Stimulated activated CD4-positive, alpha-beta T cell treated with anti-CD3 and anti-CD28 coated beads, Interleukin-15, amount 100 ng/mL, for 24 hours (primary cell): ENCODE measurements around the gene SMIM22.

ENCODE experiments used
- DNase-seq: peaks from one replicate; pipeline ENCODE4 v3.0.0-alpha.2; 2020

SMIM22 gene

DNA sequence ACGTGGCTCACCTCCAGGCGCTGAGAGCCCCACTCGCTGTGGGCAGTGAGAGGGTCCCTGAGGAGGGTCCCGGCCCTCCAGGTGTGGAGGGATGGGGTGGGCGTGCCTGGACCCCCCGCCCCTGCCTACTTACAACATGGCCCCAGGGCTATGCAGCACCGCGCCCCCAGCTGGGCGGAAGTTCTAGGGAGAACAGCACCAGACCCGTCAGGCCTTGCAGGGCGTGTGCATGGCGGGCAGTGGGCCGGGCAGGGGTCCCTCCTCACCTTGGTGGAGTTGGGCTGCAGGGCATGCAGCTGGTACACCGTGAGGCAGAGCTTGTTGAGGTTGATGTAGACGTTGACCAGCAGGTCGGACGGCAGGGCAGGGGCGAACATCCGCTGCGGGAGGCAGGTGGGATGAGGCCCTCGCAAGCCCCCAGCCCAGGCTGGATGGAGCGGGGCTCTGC, 2.7 kb downstream of the SMIM22 start:
- no peak for DNase-seq

DNA sequence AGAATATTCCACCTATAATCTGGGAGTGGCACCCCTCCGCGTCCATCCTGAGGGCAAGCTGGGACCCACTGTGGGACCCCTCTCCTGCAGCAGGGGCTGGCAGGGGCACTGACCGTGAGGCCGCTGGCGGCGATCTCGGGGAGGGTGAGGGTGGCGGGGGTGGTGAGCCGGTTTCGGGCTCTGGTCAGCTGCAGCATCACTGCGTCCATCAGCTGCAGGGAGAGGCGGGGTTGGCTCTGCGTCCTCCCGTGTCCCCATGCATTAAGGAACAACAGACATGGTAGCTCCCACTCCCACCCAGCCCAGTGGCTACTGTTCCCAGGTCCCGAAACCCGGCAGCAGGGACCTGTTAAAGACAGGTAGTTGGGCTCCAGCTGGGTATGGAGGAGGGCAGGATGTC, 3.3 kb downstream of the SMIM22 start:
- DNase-seq: no peak

DNA sequence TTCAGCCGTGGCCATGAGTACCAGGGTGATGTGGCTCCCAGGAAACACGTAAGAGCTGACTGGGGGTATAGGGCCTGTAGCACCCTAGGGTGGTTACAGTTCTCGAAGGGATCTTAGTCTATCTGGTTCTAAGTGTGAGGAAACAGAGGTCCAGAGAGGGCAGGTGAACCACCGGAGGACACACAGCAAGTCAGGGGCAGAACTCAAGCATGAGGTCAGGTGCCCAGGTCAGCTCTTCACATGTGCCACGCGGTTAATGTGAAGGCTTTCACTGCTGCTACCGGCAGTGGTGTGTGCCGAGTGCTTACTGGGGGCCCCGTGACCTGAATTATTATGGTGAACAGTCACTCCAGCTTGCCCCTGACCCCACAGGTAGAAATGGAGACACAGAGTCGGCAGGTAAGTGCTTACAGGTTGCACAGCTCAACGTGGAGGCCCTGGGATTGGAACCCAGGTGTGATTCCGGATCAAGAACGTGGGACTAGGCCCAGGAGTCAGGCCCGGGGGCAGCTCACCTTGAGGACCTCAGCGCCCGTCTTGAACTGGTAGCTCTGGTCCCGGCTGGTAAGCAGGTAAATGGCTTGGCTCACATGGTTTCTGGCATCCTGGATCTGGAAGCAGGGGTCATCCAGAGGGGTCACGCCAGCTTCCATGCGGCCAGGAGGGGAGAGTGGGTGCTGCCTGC, 4.1 kb downstream of the SMIM22 start:
- DNase-seq: no peak

DNA sequence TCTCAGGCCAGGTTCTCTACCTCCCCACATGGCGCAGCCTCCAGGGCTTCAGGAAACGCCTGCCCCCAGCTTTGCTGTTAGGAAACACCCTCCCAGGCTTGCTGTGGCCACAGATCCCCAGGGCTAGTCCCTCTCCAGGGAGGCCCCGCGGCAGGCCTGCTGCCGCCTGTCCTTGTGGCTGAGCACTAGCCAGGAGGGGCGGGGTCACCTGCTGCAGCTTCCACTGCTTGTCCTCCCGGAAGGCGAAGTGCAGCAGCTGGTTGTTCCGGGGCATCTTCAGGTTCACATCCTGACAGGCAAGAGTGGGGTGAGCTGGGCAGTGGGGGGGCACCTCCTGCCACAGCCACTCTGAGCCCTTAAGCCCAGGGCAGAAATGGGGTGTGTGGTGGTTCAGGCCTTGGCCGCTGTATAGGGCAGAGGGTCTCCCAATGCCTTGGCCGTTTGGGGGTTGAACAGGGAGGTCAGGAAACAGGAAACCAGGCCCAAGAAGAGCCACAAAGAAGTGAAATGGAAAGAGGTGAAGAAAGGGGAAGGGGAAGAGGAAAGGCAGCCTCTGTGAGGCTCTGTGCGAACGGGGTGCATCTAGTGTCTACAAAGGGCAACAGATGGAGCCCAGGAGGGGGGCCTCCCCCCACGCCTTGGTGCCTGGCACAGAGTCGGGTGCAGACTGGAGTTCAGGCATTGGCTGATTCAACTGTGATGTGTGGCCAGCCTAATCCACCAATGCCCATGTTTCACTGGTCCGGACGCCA, 5.3 kb downstream of the SMIM22 start:
- no peak for DNase-seq

DNA sequence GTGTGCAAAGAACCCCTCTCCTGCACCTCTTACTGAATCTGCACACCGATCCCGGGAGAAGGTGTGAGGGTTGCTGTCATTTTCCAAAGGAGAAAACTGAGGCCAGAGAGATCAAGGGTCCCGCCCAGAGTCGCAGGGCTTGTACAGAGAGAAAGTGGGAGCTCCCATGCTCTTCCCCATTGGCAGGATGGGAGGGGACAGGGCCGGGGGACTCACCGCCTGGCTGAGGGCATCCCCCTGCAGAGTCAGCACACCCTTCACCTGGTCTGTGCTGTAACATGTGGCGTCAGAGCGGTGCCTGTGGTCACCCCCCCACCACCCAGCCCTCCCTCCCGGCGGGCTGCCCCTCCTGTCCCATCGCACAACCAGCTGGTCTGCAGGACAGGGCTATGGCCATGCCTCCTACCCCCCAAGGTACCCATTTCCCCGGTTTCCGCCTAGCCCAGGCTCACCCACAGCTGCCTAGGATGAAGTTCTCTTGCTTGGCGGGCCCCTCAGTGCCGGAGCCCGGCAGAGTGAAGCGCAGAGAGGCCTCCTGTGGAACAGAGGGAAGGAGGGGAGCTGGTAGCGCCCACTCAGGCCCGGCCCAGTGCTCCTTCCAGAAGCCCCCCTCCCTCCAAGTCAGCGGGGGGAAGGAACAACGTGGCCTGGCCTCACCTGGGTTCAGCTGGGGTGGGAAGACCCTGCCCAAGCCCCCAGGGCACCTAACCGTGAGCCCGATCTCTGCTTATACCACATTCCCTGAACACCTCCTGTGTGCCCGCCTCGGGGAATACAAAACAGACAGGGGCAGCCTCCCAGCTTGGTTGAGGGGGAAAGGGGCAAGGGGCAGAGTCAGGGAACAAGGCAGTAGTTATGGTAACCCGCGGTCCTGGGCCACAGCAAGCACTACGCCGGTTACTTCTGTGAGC, 6.1 kb downstream of the SMIM22 start:
- DNase-seq: no peak

DNA sequence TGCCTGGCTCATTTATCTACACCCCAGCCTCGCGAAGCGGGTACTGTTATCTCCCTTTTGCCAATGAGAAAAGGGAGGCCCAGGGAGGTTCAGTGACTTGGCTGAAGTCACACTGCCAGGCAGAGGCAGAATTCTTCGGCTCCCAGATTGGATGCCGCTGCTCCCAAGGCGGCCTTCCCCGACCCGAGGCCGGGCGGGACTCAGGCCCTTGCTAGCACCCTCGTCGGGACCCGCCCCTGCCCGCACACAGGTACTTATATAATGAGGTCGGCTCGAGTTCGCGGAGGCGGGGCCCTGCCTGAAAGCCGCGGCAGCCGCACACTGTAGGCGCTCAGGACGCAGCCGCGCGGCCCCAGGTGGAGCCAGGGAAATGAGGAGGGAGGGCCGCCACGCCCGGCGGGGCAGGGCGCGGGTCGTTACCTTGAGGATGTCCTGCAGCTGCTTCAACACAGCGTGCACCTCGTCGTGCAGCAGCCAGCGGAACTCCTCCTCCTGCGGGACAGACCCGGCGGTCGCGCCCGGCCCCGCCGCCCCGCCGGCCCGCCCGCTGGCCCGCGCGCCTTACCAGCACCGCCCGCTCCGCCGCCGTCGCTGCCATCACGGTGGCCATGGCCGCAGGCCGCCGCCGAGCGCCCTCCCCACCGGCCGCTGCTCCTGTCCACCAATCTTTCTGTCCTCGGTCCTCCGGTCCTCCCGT, 6.9 kb downstream of the SMIM22 start, which contains the start of gene ROGDI:
Gene ROGDI (minus strand): TSS at position 672 of the 697 bp plus-strand sequence. CDS start 62 bp downstream, at position 610.
- DNase-seq: peak; percentile 86

DNA sequence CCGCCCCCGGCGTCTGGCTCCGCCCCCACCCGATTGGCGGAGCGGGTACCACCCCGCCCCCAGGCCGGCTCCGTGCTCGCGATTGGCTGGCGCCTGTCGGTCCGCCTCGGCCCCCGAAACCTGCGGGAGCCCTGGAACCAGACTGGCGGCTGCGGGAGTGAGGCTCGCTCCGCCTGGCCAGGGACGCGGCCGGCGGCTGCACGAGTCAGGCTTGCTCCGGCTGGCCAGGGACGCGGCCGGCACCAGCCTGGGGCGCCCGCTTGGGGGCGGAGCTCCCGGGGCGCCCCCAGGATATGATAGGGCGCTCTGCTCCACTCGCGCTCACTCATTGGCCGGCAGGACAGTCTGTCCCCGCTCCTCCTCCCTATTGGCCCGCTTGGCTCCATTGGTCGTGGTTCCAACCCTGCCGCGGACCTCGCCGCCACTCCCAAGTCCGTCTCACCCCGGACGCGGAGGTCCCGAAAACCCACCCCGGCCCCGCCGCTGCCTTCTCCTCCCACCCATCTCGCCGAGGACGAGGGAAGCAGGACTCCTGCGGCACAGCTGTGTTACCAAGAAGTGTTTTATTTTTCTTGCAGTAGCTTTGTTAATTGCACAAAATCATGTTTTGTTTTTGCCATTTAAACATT, 7.6 kb downstream of the SMIM22 start:
- DNase-seq: peak; percentile 94

DNA sequence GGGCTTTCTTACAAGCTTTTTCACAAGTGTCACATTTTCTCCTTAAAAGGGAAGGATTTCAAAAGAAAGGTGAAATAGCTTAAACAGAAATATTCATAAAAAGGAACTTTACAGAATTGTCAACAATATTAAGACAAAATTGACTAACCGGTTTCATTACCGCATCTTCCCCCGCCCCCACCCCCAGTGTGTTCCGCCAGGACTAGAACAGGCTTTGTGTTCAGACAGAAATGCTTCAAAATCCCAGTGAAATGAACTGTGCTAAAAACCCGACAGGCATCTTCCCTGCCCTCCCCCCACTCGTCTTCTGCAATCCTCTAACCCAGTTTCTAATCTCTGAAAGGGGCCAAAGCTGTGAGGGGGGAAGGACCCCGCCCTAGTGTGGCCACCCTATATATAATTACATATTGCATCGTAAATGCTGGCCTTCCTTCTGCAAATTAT, 8.3 kb downstream of the SMIM22 start:
- DNase-seq: no peak

DNA sequence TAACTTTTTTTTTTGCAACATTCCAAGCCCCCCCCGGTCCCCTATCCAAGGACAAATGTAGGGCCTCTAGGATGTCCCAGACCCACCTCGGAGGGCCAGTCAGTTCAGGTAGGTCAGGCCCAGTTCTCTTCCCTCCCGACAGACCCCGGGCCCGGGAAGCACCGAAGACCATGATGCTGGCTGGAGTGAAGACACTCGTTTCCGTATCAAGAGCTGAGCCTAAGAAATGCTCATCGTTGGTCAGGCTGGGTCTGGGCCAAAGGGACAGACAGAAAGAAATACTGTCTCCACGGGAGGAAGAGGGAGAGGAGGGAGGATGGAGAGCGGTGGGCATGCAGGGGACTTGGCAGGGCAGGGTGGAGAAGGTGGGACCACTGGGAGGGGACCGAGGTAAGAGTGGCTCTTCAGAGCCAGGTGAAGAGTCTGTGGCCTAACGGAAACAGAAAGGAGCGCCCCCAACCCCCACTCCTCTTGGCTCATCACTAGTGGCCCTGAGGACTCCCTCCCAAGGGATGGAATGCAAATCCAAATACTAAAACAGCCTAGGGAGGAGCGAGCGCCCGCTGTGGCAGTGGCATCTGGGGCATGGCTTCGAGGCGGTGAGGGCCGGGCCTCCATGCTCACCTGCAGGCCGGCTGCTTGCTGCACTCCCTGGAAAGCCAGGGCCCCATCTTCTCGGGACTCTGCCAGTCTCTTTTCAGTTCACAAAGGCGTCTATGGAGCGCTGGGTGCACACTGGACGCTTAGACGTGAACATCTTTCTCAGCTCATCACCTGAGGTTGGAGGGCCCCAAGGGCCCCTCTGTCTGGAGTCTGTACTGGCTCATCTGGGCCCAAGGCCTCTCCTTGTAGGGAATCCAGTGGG, 9.0 kb downstream of the SMIM22 start:
- DNase-seq: no peak

DNA sequence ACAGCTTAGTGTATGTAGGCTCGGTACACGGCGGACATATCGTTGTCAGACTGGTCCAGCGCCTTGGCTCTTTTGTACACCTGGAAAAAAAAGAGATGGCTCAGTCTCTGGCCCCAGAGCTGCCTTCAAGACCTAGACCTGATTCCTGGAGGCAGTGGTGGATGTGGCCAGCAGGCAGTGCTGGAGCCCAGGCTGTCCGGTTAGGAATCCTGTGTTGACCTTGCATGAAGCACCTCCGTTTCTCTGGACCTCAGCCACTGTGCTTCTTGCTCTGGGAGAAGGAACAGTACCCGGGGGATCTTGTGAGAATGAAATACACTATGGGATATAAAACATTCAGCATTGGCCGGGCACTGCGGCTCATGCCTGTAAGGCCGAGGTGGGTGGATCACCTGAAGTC, 10.1 kb downstream of the SMIM22 start:
- no peak for DNase-seq

DNA sequence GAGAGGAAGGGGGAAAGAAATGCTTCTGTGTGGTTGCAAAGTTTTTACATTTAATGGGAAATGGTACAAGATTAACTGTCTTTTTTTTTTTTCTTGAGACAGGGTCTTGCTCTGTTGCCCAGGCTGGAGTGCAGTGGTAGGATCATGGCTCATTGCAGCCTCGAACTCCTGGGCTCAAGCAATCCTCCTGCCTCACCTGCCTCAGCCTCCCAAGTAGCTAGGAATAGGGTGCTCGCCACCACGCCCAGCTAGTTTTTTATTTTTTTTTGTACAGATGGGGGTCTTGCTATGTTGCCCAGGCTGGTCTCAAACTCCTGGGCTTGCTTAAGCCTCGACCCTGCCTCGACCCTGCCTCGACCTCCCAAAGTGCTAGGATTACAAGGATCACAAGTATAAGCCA, 11.1 kb downstream of the SMIM22 start:
- DNase-seq: no peak

DNA sequence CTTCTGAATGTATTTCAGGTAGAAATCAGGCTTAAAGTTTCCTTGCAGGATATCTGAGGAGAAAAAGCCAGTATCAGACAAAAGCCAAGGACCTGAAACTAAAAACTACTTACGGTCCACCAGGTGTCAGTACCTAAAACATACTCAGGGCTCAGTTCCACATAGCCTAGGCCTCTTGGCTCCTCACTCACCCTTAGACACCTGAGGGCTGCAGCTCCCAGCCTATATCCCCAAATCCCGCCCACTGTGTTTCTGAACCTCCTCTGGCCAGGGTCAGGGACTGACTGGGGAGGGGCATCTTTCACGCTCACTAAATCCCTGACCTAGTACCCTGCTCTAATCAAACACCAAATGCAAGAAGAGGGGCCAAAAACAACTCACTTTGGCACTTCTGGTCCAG, 16.1 kb downstream of the SMIM22 start:
- DNase-seq: no peak

DNA sequence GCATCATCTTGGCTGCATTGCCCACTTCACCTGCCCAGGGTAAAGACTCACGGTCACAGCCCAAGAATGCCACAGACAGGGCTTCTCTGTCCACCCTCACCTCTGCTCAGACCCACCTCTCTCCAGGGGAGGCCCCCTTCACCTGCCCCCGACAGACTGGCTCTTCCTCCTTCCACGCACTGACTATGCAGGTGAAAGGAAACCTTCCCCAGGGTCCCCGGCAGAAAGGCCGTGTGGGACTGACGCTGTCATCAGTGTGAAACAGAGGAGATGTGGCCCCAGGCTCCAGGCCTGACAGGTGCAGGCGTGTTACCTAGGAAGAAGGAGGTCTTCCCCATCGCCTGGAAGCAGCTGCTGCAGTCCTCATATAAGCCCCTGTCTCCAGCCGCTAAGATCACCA, 16.6 kb downstream of the SMIM22 start:
- DNase-seq: no peak

DNA sequence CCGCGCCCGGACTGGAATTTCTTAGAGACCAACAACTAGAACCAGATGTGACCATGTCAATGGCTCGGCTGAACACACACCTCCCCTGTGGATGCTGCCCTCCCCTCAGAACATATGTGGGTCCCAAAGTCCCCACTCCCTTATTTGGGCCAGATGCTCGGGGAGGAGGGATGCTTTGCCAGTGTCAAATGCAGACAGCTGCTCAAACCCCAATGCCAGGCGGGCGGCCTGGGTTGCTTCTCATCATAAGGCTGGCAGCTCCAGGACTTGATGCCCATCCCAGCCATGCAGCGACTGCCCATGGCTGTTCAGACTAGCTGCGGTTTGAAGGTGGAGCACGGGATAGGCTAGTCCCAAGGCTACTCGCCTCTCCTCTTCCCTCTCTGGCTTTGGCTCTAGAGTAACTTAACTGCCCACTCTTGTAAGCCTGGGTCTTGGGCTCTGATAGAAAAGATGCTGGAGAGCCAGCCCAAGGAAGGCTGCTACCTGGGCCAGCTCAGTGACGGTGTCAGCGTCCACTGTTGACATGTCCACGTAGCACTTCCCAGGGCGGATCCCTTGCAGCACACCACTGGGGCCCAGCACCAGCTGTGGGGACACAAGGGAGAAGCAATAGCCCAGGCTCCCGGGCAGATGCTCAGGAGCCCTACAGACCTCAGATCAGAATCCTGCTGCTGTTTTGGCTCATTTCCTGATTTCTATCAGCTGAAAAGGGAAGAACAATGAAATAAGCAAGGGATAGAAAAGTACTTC, 18.3 kb downstream of the SMIM22 start:
- DNase-seq: no peak

DNA sequence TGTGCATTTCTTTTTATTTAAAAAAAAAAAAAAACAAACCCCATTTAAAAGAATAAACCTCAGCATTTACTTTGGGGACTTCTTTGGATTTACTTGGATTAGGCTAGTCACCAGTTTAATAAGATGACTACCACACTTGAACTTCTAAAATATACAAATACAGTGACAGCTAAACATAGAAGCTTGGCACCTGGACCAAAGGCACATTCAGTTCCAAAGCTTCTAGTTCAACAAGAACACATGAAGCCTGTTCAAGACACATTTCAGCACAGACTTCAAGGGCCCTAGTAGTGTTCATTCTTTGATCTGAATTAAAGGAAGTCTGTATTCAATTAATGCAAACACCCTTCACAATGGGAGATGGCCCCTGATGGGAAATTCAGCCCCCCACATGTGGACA, 18.9 kb downstream of the SMIM22 start:
- no peak for DNase-seq

DNA sequence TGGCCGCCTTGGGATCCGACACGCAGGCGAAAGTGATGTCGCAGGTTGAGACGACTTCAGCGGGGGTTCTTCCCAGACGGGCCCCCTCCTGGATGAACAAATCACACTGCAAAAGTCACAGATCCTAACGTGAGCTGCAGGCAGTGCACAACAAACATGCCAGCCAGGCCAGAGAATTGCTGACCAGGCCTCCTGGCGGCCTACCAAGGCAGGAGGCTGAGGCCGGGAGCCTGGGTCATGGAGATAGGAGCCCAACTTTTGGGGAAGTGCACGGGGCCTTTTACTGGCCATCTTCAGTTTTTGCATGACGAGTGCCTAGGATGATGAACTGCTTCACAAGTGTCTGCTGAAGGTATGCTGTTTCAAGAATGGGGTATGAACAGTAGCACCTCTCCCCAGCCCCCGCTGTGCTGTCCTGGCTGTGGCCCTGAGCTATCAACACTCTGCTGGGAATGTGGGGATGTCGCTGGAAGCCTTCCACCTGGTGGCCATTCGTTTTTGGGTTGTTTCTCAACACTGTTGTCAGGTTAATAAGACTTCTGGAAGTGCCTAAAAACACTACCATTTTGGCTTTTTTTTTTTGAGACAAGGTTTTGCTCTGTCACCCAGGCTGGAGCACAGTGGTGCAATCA, 19.5 kb downstream of the SMIM22 start:
- DNase-seq: no peak

DNA sequence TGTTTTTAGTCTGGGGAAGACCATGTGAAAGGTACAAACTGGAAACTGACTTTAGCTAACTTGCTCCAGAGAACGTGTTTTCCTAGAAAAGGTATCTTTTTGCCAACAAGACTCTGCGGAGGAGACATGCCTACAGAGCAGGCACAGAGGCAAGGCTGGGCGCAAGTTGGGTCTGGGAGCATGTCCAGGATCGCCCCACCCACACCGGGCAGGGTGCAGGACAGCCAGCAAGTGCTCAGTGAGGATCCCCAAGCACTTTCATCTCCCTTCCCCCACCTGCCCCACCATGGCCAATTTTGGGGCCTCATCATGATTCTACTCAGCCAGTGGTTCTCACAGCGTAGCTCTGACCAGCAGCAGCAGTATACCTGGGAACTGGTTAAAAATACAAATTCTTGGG, 25.5 kb downstream of the SMIM22 start:
- no peak for DNase-seq

DNA sequence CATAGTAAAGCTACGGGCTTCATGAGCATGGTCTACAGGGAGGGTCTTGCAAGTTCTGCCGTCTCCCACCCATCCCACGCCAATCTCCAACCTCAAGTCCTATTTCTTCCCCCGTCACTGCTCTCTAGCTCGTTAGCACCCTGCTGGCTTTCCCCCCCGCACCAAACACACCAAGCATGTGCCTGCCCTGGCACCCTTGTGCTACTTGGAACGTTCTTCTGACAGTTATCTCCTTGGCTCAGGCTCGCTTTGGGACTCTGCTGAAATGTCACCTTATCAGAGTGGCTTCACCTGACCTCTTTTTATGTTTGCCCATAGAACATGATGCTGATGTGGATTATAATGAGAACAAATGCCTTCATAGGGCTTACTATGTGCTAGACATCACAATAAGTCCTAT, 30.0 kb downstream of the SMIM22 start:
- DNase-seq: no peak

DNA sequence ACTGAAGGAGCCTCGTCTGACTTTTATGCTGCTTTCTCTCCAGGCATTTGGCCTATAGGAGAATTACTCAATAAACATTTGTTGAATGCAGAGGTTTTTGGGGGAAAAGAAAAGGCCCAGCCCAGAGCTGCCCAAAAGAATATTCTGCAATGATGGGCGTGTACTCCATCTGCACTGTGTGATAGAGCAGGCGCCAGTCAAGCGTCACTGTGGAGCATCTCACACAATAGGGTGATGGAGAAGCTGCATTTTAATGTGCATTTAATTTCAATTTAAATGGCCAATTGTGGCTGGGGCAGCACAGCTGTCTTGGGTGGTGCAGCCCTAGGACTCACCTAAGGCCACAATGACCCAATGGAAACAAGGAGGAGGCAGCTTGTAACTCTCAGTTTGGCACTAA, 31.4 kb downstream of the SMIM22 start:
- no peak for DNase-seq

DNA sequence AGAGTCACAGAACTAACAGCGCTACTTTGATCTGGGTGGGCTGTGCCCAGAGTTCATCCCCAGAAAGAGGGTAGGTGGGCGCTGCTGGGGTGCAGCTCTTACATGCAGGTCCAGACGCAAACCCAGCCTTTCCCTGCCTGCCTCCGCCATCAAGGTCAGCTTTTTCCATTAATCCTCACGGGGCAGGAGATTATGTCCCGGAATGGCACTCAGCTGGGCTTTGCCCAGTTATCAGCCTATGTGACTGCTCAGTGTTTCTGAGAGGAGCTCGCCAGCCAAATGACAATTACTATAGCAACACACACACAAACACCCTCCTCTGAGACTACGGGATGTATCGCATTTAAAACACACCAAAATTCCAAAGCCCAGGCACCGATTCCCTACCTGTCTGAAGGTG, 31.8 kb downstream of the SMIM22 start:
- no peak for DNase-seq
